Esophagus squamous epithelium (tissue), 5 donors: ENCODE data around the gene HMCES. TPM values are rescaled to one million over a fixed set of nuclear protein-coding genes. Genes with fewer than 3 reads are reported as not detected.

Source experiments
- DNase-seq: peaks from one replicate; lab custom pipeline; 2025; lab: John Stamatoyannopoulos, UW
- H3K27ac ChIP-seq, 4 donors: fragments of 200-600 bp; sonication (generic); one replicate each; pipeline ENCODE4 v1.5.1; 2016 to 2019; ENCODE audit warnings: mild to moderate bottlenecking in 1 of 4
- H3K27me3 ChIP-seq, 4 donors: fragments of 200-600 bp; sonication (generic); 1 replicate in 3 of 4; 2 replicates in 1 of 4; pipeline versions ENCODE4 v1.5.1 to v1.6.0; 2017 to 2021; ENCODE audit warnings: antibody characterized with exemption in 1 of 4
- H3K36me3 ChIP-seq, 3 donors: fragments of 200-600 bp; sonication (generic); one replicate each; pipeline ENCODE4 v1.5.1; 2016 to 2019
- H3K4me1 ChIP-seq, 3 donors: fragments of 200-600 bp; sonication (generic); one replicate each; pipeline ENCODE4 v1.5.1; 2017 to 2019
- H3K4me3 ChIP-seq, 4 donors: fragments of 200-600 bp; sonication (generic); 1 replicate in 3 of 4; 2 replicates in 1 of 4; pipeline ENCODE4 v1.5.1; 2016 to 2019; ENCODE audit warnings: mild to moderate bottlenecking in 2 of 4, moderate library complexity in 1 of 4
- H3K9me3 ChIP-seq, 3 donors: fragments of 200-600 bp; sonication (generic); one replicate each; pipeline ENCODE4 v1.5.1; 2016 to 2019
- POLR2A ChIP-seq, 4 donors: fragments of 450-650 bp; IDR thresholded peaks; one replicate each; pipeline ENCODE4 v1.6.1; 2017; ENCODE audit warnings: antibody characterized with exemption in 4 of 4, mild to moderate bottlenecking in 4 of 4, moderate library complexity in 3 of 4
- WGBS, 2 donors: methylation state at CpG; one replicate each; pipeline ENCODE4 v1.1.5; 2018; 5-methylcytosine and 5-hydroxymethylcytosine counted together
- intact Hi-C: fragments of 100-400 bp; cut with DNase I; formaldehyde crosslinking; loops from one replicate; pipeline ENCODE4 v1.15.0; 2022
- total RNA-seq, 4 donors: library from RNA; depleted of rRNA; stranded (reverse); fragments of >200 nt; gene quantifications; one replicate each; pipeline ENCODE4 v1.1.0, GENCODE V29; 2016
- TF ChIP-seq, protein P1 (sequence below), 6 experiments: fragments of 450-650 bp in 4 of 6; fragments of 200-600 bp in 2 of 6; sonication (generic) in 2 of 6; IDR thresholded peaks; one replicate each; pipeline ENCODE4 v1.5.1; 2016 to 2019; ENCODE audit warnings: antibody characterized with exemption in 6 of 6, mild to moderate bottlenecking in 4 of 6, moderate library complexity in 4 of 6
- donor health status: DM: yes; HTN: yes; CAD: no.

HMCES gene
- total RNA-seq, 4 donors from 2014 or later = 24.2 to 32.7 (median 29.7) TPM

DNA sequence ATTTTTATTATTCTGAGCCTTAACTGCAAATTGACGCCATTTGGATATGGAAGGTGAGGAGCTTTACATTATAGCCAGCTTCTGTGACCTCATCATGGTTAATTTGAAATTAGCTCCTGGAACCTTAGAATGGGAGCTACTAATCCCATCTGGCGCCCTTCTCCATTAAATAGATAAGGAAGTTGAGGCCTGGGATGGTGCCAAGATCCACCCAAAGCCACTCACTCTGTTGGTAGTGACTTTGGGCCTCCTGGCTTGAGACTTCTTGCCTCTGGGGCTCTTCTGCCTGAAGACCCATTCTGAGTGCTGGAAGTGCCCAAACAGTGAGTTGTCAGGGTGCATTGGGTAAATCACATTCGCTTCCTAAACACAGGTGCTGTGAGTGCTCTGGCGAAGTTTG lies 12.0 kb upstream of the HMCES start:
- no peak for DNase-seq
- Histone ChIP-seq H3K27ac (no peak overlapping the region), H3K4me1 (no peaks in the 10 kb centered on the region), H3K27me3 (no peaks in the 10 kb centered on the region), H3K9me3 (no peaks in the 10 kb centered on the region), H3K4me3 (no peak overlapping the region), H3K36me3 (peaks cover 49 to 100% (median 77%) of the 10 kb centered on the region in 3 donors)
- TF ChIP-seq, protein P1, sequence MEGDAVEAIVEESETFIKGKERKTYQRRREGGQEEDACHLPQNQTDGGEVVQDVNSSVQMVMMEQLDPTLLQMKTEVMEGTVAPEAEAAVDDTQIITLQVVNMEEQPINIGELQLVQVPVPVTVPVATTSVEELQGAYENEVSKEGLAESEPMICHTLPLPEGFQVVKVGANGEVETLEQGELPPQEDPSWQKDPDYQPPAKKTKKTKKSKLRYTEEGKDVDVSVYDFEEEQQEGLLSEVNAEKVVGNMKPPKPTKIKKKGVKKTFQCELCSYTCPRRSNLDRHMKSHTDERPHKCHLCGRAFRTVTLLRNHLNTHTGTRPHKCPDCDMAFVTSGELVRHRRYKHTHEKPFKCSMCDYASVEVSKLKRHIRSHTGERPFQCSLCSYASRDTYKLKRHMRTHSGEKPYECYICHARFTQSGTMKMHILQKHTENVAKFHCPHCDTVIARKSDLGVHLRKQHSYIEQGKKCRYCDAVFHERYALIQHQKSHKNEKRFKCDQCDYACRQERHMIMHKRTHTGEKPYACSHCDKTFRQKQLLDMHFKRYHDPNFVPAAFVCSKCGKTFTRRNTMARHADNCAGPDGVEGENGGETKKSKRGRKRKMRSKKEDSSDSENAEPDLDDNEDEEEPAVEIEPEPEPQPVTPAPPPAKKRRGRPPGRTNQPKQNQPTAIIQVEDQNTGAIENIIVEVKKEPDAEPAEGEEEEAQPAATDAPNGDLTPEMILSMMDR (IDR thresholded peaks at IDR 0.05) = no peak
- no peak for TF ChIP-seq POLR2A (IDR thresholded peaks at IDR 0.05)
- intact Hi-C loops = no loop called here
- 89 to 94% methylated on average over 3 to 4 of the region's 4 CpGs for WGBS, 2 donors

DNA sequence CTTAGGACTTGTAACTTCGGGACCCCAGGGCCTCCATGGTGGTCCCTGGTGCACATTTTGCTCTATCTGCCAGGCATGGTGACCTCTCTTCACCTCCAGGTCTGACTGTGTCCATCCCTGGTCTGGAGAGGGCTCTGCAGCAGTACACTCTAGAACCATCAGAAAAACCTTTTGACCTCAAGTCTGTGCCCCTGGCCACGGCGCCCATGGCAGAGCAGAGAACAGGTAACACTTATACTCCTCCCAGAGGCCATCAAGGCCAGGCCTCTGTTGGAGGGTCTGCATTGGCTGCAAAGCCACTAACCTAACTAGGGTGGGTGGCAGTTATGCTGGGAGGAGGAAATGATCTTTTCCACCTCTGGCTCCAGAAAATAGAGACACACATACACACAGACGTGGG lies 10.3 kb upstream of the HMCES start:
- peaks cover 60 to 100% (median 83%) of the 10 kb centered on the region in 3 donors for H3K36me3 ChIP-seq
- WGBS, 2 donors = 92 to 95% methylated on average over 2 to 4 of the region's 4 CpGs
- no peak for DNase-seq
- TF ChIP-seq, protein P1 (IDR thresholded peaks at IDR 0.05) = no peak
- TF ChIP-seq POLR2A (IDR thresholded peaks at IDR 0.05) = no peak
- intact Hi-C loops = no loop called here
- H3K9me3 ChIP-seq = no peaks in the 10 kb centered on the region
- H3K27me3 ChIP-seq = no peaks in the 10 kb centered on the region
- H3K4me3 ChIP-seq = no peak overlapping the region
- no peaks in the 10 kb centered on the region for H3K4me1 ChIP-seq
- H3K27ac ChIP-seq = no peak overlapping the region

DNA sequence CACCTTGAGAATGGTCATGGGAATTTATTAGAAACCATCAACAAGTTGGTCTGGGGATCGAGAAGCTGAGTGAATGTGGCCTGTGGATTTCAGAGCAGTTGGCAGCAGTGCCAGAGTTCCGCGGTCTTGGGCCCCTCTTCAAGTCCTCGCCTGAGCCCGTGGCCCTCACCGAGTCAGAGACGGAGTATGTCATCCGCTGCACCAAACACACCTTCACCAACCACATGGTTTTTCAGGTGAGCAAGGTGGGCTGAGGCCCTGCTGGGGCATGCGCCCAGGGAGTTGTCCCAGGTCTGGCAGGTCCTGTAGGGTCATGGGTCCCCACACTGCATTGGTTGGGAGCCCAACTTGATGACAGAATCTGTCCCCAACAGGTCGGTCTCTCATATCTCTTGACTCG lies 7.0 kb upstream of the HMCES start:
- DNase-seq = no peak
- 88 to 99% methylated on average over 10 of the region's 11 CpGs for WGBS, 2 donors
- H3K27ac ChIP-seq = no peak overlapping the region
- H3K4me3 ChIP-seq = no peak overlapping the region
- H3K4me1 ChIP-seq = no peaks in the 10 kb centered on the region
- H3K36me3 ChIP-seq = peaks cover 54 to 100% (median 72%) of the 10 kb centered on the region in 3 donors
- no peaks in the 10 kb centered on the region for H3K9me3 ChIP-seq
- TF ChIP-seq POLR2A (IDR thresholded peaks at IDR 0.05) = no peak
- TF ChIP-seq, protein P1 (IDR thresholded peaks at IDR 0.05) = no peak
- intact Hi-C loops = no loop called here
- no peaks in the 10 kb centered on the region for H3K27me3 ChIP-seq

DNA sequence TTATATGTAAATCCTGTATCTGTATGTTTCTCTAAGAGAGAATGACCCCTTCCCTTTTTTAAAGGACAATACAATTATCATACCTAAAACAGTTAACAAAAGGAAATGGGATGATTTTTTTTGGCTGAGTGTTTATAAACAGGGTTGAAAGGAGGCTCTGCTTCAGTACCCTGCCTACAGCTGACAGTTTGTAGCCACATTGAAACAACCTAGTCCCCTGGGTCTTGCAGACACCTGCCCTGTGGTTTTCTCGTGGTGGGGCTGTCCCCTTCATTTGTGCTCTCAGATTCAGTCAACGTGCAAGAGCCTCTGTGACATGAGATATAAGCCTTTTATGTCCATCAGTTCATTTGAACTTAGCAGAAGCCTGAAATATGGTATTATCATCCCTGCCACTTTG lies 2.3 kb upstream of the HMCES start:
- TF ChIP-seq, protein P1 (IDR thresholded peaks at IDR 0.05) = no peak
- no peak for TF ChIP-seq POLR2A (IDR thresholded peaks at IDR 0.05)

DNA sequence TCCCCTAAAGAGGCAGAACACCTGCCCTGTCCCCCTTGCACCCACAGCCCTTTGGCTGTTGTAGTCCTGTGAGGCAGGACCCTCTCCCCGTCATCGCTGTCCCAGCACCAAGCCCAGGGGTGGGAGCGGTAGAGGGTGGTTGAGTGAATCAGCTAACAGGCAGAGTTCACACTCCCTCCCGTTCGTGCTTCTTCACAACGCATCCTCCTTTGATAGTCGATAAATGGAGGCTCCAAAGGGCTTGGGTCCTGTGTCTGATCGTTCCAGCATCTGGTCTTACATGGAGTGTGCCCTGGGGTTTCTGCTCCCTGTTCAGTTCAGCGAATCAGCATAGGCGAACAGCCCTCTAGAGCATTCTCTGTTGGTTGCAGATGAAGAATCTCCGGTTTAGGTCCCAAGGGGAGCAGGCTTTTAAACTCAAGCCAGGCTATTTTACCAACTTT lies 820 bp upstream of the HMCES start:
- no peak for DNase-seq
- Histone ChIP-seq H3K9me3 (no peaks in the 10 kb centered on the region), H3K27ac (peak overlapping the region; percentile 96 to 98 (median 96)), H3K4me1 (peaks cover 13 to 48% (median 32%) of the 10 kb centered on the region in 3 donors), H3K36me3 (peaks cover 14 to 51% (median 24%) of the 10 kb centered on the region in 3 donors), H3K27me3 (no peaks in the 10 kb centered on the region), H3K4me3 (peak overlapping the region; percentile 67 to 100 (median 86))
- intact Hi-C loops = no loop called here
- no peak for TF ChIP-seq POLR2A (IDR thresholded peaks at IDR 0.05)
- TF ChIP-seq, protein P1 (IDR thresholded peaks at IDR 0.05) = no peak
- 58 to 89% methylated on average over 8 to 11 of the region's 11 CpGs for WGBS, 2 donors

More for the DNA sequence above, 2.3 kb upstream of the HMCES start:
- Histone ChIP-seq H3K4me3 (no peak overlapping the region), H3K9me3 (no peaks in the 10 kb centered on the region), H3K27me3 (no peaks in the 10 kb centered on the region), H3K27ac (no peak overlapping the region), H3K4me1 (peaks cover 7 to 33% (median 23%) of the 10 kb centered on the region in 3 donors), H3K36me3 (peaks cover 29 to 66% (median 36%) of the 10 kb centered on the region in 3 donors)
- intact Hi-C loops = no loop called here
- 41 to 62% methylated on average over 2 of the region's 2 CpGs for WGBS, 2 donors
- DNase-seq = no peak
